ENCODE measurements around the gene GNAT1. TPM values are rescaled to one million over a fixed set of nuclear protein-coding genes. Genes with fewer than 3 reads are reported as not detected.

The GNAT1 gene
- total and polyA plus RNA-seq, 2 donors (not counting 1 experiment from before 2014, with no cell fraction given): not detected

- H2AFZ ChIP-seq (ENCODE audit: insufficient read depth, low read depth, low read length, poor library complexity, severe bottlenecking): no peak overlapping the region
- TF ChIP-seq CTCF (IDR thresholded peaks at IDR 0.05): no peak
- no peak for TF ChIP-seq EZH2 (IDR thresholded peaks at IDR 0.05; ENCODE audit: borderline replicate concordance, insufficient read depth, low read depth, low read length, poor library complexity, severe bottlenecking)
- peaks cover 53% of the 10 kb centered on the region for H3K4me1 Mint-ChIP-seq
These were observed 38.1 kb downstream of the GNAT1 start for GRCh38 chr3:50229490-50229889.

DNA sequence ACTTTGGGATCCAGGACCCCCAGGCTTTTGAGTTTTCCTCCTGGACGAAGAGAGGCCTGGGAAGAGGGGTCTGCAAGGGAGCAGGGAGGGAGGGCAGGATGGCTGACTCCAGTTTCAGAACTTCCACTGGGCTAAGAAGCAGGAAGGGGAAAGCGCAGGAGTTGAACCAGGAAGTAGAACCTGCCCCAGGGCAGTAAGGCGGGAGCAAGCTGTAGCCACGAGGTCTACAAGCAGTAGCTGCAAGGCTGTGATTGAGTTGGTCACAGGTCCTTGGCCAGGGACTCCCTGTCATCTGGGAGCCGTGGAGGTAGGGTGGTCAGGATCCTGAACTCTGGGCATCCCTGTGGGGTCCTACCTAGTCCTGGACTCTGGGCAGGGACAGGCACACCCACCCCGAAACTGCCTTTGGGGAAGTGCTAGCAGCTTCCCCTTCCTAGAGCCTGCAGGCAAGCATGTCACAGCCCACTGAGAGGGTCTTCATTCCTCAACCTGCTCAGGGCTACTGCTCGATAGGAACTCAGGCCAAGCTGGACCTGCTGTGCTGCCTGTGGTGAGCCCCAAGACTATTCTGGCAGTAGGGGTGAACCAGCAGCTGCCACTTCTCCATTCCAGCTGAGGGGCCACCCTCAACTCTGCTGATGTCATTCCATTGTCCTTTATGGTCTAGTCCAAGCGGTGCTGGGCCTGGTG is 38.8 kb downstream of the GNAT1 start:
- H3K9me3 Mint-ChIP-seq (ENCODE audit: insufficient read depth): no peaks in the 10 kb centered on the region
- peak overlapping the region; percentile 78 for H3K27ac Mint-ChIP-seq
- Histone ChIP-seq H3K27me3 (replicated peaks in 1 of 4; ENCODE audit: control extremely low read depth in 1 of 4, control insufficient read depth in 3 of 4, insufficient read depth in 4 of 4, low read length in 3 of 4) (no peaks in the 10 kb centered on the region), H3K9me3 (ENCODE audit: control extremely low read depth in 1 of 3, control insufficient read depth in 2 of 3, insufficient read depth in 1 of 3, low read length in 2 of 3) (no peaks in the 10 kb centered on the region), H3K4me2 (replicated peaks; ENCODE audit: low read depth, low read length, poor library complexity, severe bottlenecking) (peak overlapping the region; percentile 75), H3K36me3 (replicated peaks in 1 of 2; ENCODE audit: control extremely low read depth in 1 of 2, control insufficient read depth in 1 of 2, extremely low read depth in 1 of 2, insufficient read depth in 2 of 2, low read length in 1 of 2) (no peaks in the 10 kb centered on the region), H2AFZ (ENCODE audit: insufficient read depth, low read depth, low read length, poor library complexity, severe bottlenecking) (peak overlapping the region; percentile 59), H3K4me3 (ENCODE audit: control extremely low read depth in 1 of 5, extremely low read depth in 1 of 5, insufficient read depth in 1 of 5, low read depth in 2 of 5, low read length in 4 of 5) (peak overlapping the region in 1 of 5 experiments; percentile 20), H3K9ac (ENCODE audit: low read length) (peak overlapping the region; percentile 11), H3K79me2 (ENCODE audit: control insufficient read depth, insufficient read depth, low read length) (peaks cover 66% of the 10 kb centered on the region), H3K4me1 (ENCODE audit: control insufficient read depth in 2 of 2, insufficient read depth in 2 of 2, low read length in 2 of 2) (peaks cover 32 to 60% of the 10 kb centered on the region in 2 donors), H3K27ac (ENCODE audit: low read length in 2 of 2) (peak overlapping the region; percentile 25 to 36), H4K20me1 (ENCODE audit: control insufficient read depth, insufficient read depth, low read length, poor library complexity, severe bottlenecking) (no peaks in the 10 kb centered on the region)
- TF ChIP-seq CTCF (IDR thresholded peaks at IDR 0.05) (no peak), EZH2 (IDR thresholded peaks at IDR 0.05; ENCODE audit: borderline replicate concordance, insufficient read depth, low read depth, low read length, poor library complexity, severe bottlenecking) (no peak)
- intact Hi-C loops (cut with micrococcal nuclease): loop anchor here (10.0 kb wide), 1 partner anchor 885 kb away; the partner anchor contains the start of gene USP4
- peaks cover 57% of the 10 kb centered on the region for H3K4me1 Mint-ChIP-seq
- DNase-seq (peak; percentile 66), ATAC-seq (ENCODE audit: low read depth) (no peak)
- H3K27me3 Mint-ChIP-seq: no peaks in the 10 kb centered on the region
- ChIA-PET POLR2A (interaction anchor here (0.8 to 1.7 kb wide), 3 partner anchors 10 to 16 kb away, joined by 3 to 7 read pairs (median 4); no protein-coding TSS in a partner anchor), CTCF (interaction anchor here (0.7 to 22.2 kb wide), 4 partner anchors 19 to 67 kb away, joined by 3 to 596 read pairs (median 109); partner anchors contain the start of genes GNAI2 and GNAT1)
- peak overlapping the region; percentile 45 for H3K4me3 Mint-ChIP-seq
- 46% methylated on average over 8 of the region's 8 CpGs for WGBS (ENCODE audit: insufficient coverage)

More at GRCh38 chr3:50229490-50229889, 38.1 kb downstream of the GNAT1 start:
- Mint-ChIP-seq H3K27me3 (no peaks in the 10 kb centered on the region), H3K4me3 (peak overlapping the region; percentile 70), H3K27ac (peak overlapping the region; percentile 29), H3K9me3 (ENCODE audit: insufficient read depth) (no peaks in the 10 kb centered on the region)
- no peak overlapping the region for H3K9ac ChIP-seq (ENCODE audit: low read length)
- no peak for ATAC-seq (ENCODE audit: low read depth)
- ChIA-PET CTCF (interaction anchor here (0.7 to 22.2 kb wide), 4 partner anchors 19 to 111 kb away, joined by 3 to 596 read pairs (median 109); partner anchors contain the start of genes GNAI2 and GNAT1), POLR2A (interaction anchor here (0.8 to 2.3 kb wide), 4 partner anchors 9 to 17 kb away, joined by 3 to 13 read pairs (median 5); no protein-coding TSS in a partner anchor)
- no peaks in the 10 kb centered on the region for H3K27me3 ChIP-seq (replicated peaks in 1 of 4; ENCODE audit: control extremely low read depth in 1 of 4, control insufficient read depth in 3 of 4, insufficient read depth in 4 of 4, low read length in 3 of 4)
- H3K27ac ChIP-seq (ENCODE audit: low read length in 2 of 2): peak overlapping the region in 1 of 2 donors; percentile 36
- WGBS (ENCODE audit: insufficient coverage): 100% methylated on average over 3 of the region's 3 CpGs
- H3K36me3 ChIP-seq (replicated peaks in 1 of 2; ENCODE audit: control extremely low read depth in 1 of 2, control insufficient read depth in 1 of 2, extremely low read depth in 1 of 2, insufficient read depth in 2 of 2, low read length in 1 of 2): no peaks in the 10 kb centered on the region
- peaks cover 25 to 52% of the 10 kb centered on the region in 2 donors for H3K4me1 ChIP-seq (ENCODE audit: control insufficient read depth in 2 of 2, insufficient read depth in 2 of 2, low read length in 2 of 2)
- DNase-seq: no peak
- peaks cover 59% of the 10 kb centered on the region for H3K79me2 ChIP-seq (ENCODE audit: control insufficient read depth, insufficient read depth, low read length)
- no peaks in the 10 kb centered on the region for H3K9me3 ChIP-seq (ENCODE audit: control extremely low read depth in 1 of 3, control insufficient read depth in 2 of 3, insufficient read depth in 1 of 3, low read length in 2 of 3)
- no peaks in the 10 kb centered on the region for H4K20me1 ChIP-seq (ENCODE audit: control insufficient read depth, insufficient read depth, low read length, poor library complexity, severe bottlenecking)
- H3K4me3 ChIP-seq (ENCODE audit: control extremely low read depth in 1 of 5, extremely low read depth in 1 of 5, insufficient read depth in 1 of 5, low read depth in 2 of 5, low read length in 4 of 5): no peak overlapping the region
- intact Hi-C loops (cut with micrococcal nuclease): loop anchor here (5.0 kb wide), 1 partner anchor 427 kb away; the partner anchor contains the start of gene INKA1
- peak overlapping the region; percentile 75 for H3K4me2 ChIP-seq (replicated peaks; ENCODE audit: low read depth, low read length, poor library complexity, severe bottlenecking)
